Neural progenitor cell (in vitro differentiated cells): Measurements from ENCODE around the gene DNAJC22. TPM values are rescaled to one million over a fixed set of nuclear protein-coding genes. Genes with fewer than 3 reads are reported as not detected.
A peak's percentile ranks its signal among the peaks of the same experiment; 100 is the strongest.

ENCODE experiments used
- DNase-seq: peaks from one replicate; pipeline ENCODE4 v3.0.0-alpha.2; 2016; ENCODE audit warnings: low spot score
- H2AFZ ChIP-seq: fragments of 200-600 bp; sonication (generic); replicated peaks from 2 replicates; pipeline ENCODE4 v1.6.1; 2016; ENCODE audit warnings: antibody characterized with exemption
- H3F3A ChIP-seq: fragments of 200-600 bp; sonication (generic); 2 replicates; pipeline ENCODE4 v1.6.1; 2016; ENCODE audit warnings: antibody characterized with exemption, low read depth
- H3K27ac ChIP-seq: fragments of 200-600 bp; sonication (generic); 2 replicates; pipeline ENCODE4 v1.5.1; 2016; ENCODE audit warnings: mild to moderate bottlenecking
- H3K27me3 ChIP-seq: fragments of 200-600 bp; sonication (generic); 2 replicates; pipeline ENCODE4 v1.6.1; 2016; ENCODE audit warnings: mild to moderate bottlenecking, moderate library complexity
- H3K36me3 ChIP-seq: fragments of 200-600 bp; sonication (generic); 2 replicates; pipeline ENCODE4 v1.5.1; 2016
- H3K4me1 ChIP-seq: fragments of 200-600 bp; sonication (generic); 2 replicates; pipeline ENCODE4 v1.6.1; 2016; ENCODE audit warnings: mixed run types
- H3K4me2 ChIP-seq: fragments of 200-600 bp; sonication (generic); 2 replicates; pipeline ENCODE4 v1.6.1; 2016
- H3K4me3 ChIP-seq: fragments of 200-600 bp; sonication (generic); 2 replicates; pipeline ENCODE4 v1.5.1; 2016
- H3K79me2 ChIP-seq: fragments of 200-600 bp; sonication (generic); 2 replicates; pipeline ENCODE4 v1.6.1; 2016; ENCODE audit warnings: low read depth
- H3K9ac ChIP-seq: fragments of 200-600 bp; sonication (generic); 2 replicates; pipeline ENCODE4 v1.6.1; 2016
- H3K9me3 ChIP-seq: fragments of 200-600 bp; sonication (generic); 2 replicates; pipeline ENCODE4 v1.5.1; 2016; ENCODE audit warnings: low read depth
- H4K20me1 ChIP-seq: fragments of 200-600 bp; sonication (generic); 2 replicates; pipeline ENCODE4 v1.6.1; 2016; ENCODE audit warnings: low read depth
- H3K27ac Mint-ChIP-seq: 3 replicates; pipeline ENCODE4 v1.8.0; 2021; ENCODE audit warnings: mixed read lengths
- H3K27me3 Mint-ChIP-seq: 2 replicates; pipeline ENCODE4 v1.8.0; 2022; ENCODE audit warnings: low read depth, mild to moderate bottlenecking, inconsistent platforms, moderate library complexity, mixed read lengths; ENCODE audit not compliant: insufficient read depth
- H3K36me3 Mint-ChIP-seq: 3 replicates; pipeline ENCODE4 v1.8.0; 2021; ENCODE audit warnings: mixed read lengths
- H3K4me1 Mint-ChIP-seq: 3 replicates; pipeline ENCODE4 v1.8.0; 2021; ENCODE audit warnings: mixed read lengths
- H3K4me3 Mint-ChIP-seq: 3 replicates; pipeline ENCODE4 v1.8.0; 2021; ENCODE audit warnings: mild to moderate bottlenecking, moderate library complexity, mixed read lengths
- H3K9me3 Mint-ChIP-seq: 3 replicates; pipeline ENCODE4 v1.8.0; 2020; ENCODE audit warnings: mixed read lengths
- CTCF ChIP-seq: fragments of 200-600 bp; sonication (generic); IDR thresholded peaks from 2 replicates; pipeline ENCODE4 v1.5.1; 2017; ENCODE audit warnings: antibody characterized with exemption, mild to moderate bottlenecking
- EZH2 ChIP-seq: fragments of 200-600 bp; sonication (generic); IDR thresholded peaks from 2 replicates; pipeline ENCODE4 v1.6.1; 2017; ENCODE audit warnings: antibody characterized with exemption, mild to moderate bottlenecking, moderate library complexity
- EZH2phosphoT487 ChIP-seq: fragments of 200-600 bp; sonication (generic); IDR thresholded peaks from 2 replicates; pipeline ENCODE4 v1.6.1; 2017; ENCODE audit warnings: antibody characterized with exemption
- total RNA-seq: library from RNA; depleted of rRNA; stranded (reverse); fragments of >200 nt; gene quantifications from 2 replicates; pipeline ENCODE4 v1.2.3, GENCODE V29; 2015; ENCODE audit warnings: low replicate concordance

The DNAJC22 gene
- 0.34 and 0.39 TPM in 2 replicates for total RNA-seq

GRCh38 chr12:49346659-49347310 is at the start of gene DNAJC22:
Gene DNAJC22 (plus strand): TSS chr12:49346888. CDS start chr12:49348873, 1,985 bp downstream.
- peaks cover 85% of the 10 kb centered on the region for H3K27me3 ChIP-seq

GRCh38 chr12:49297695-49298060 is 49.0 kb upstream of the DNAJC22 start:
- Histone ChIP-seq H3K79me2 (no peaks in the 10 kb centered on the region), H4K20me1 (peaks cover 38% of the 10 kb centered on the region), H3K9ac (no peak overlapping the region), H2AFZ (no peak overlapping the region), H3K27me3 (peaks cover 94% of the 10 kb centered on the region), H3K4me1 (peaks cover 23% of the 10 kb centered on the region), H3K36me3 (no peaks in the 10 kb centered on the region), H3K9me3 (no peaks in the 10 kb centered on the region), H3K4me2 (peak overlapping the region; percentile 70), H3K27ac (no peak overlapping the region), H3K4me3 (peak overlapping the region; percentile 30), H3F3A (peaks cover 36% of the 10 kb centered on the region)
- Mint-ChIP-seq H3K9me3 (peaks cover 2% of the 10 kb centered on the region), H3K4me1 (peaks cover 17% of the 10 kb centered on the region), H3K27me3 (peaks cover 53% of the 10 kb centered on the region), H3K36me3 (no peaks in the 10 kb centered on the region), H3K4me3 (peak overlapping the region; percentile 69), H3K27ac (no peak overlapping the region)
- DNase-seq, result no peak
- TF ChIP-seq EZH2 (no peak), CTCF (no peak), EZH2phosphoT487 (no peak)

More at GRCh38 chr12:49346659-49347310, at the start of gene DNAJC22:
- Histone ChIP-seq H3K27ac (no peak within 1 kb of the TSS), H3K36me3 (no peaks in the 10 kb centered on the region), H3F3A (peaks cover 38% of the 10 kb centered on the region), H3K9me3 (no peaks in the 10 kb centered on the region), H4K20me1 (peaks cover 41% of the 10 kb centered on the region), H3K9ac (no peak within 1 kb of the TSS), H3K4me2 (peak within 1 kb of the TSS; percentile 88), H2AFZ (peak within 1 kb of the TSS; percentile 72), H3K4me1 (peaks cover 37% of the 10 kb centered on the region), H3K4me3 (peak within 1 kb of the TSS; percentile 48), H3K79me2 (no peaks in the 10 kb centered on the region)
- peak; percentile 98 for TF ChIP-seq EZH2
- no peak for TF ChIP-seq CTCF
- TF ChIP-seq EZH2phosphoT487, result peak; percentile 98
- Mint-ChIP-seq H3K9me3 (peaks cover 2% of the 10 kb centered on the region), H3K4me1 (peaks cover 28% of the 10 kb centered on the region), H3K27me3 (peaks cover 51% of the 10 kb centered on the region), H3K4me3 (peak within 1 kb of the TSS; percentile 85), H3K36me3 (no peaks in the 10 kb centered on the region), H3K27ac (no peak within 1 kb of the TSS)
- DNase-seq, result peak; percentile 74

- Histone ChIP-seq H4K20me1 (peaks cover 38% of the 10 kb centered on the region), H3F3A (peaks cover 32% of the 10 kb centered on the region), H3K27ac (no peak overlapping the region), H3K4me2 (no peak overlapping the region), H3K79me2 (no peaks in the 10 kb centered on the region), H3K9ac (no peak overlapping the region), H2AFZ (no peak overlapping the region), H3K9me3 (no peaks in the 10 kb centered on the region), H3K27me3 (peaks cover 94% of the 10 kb centered on the region), H3K4me3 (no peak overlapping the region), H3K36me3 (no peaks in the 10 kb centered on the region), H3K4me1 (peaks cover 20% of the 10 kb centered on the region)
- peak overlapping the region; percentile 67 for H3K4me3 Mint-ChIP-seq
- no peak overlapping the region for H3K27ac Mint-ChIP-seq
- H3K36me3 Mint-ChIP-seq, result no peaks in the 10 kb centered on the region
- peaks cover 2% of the 10 kb centered on the region for H3K9me3 Mint-ChIP-seq
- TF ChIP-seq EZH2, result no peak
- TF ChIP-seq EZH2phosphoT487, result no peak
- TF ChIP-seq CTCF, result no peak
- DNase-seq, result no peak
- H3K27me3 Mint-ChIP-seq, result peaks cover 51% of the 10 kb centered on the region
- peaks cover 17% of the 10 kb centered on the region for H3K4me1 Mint-ChIP-seq
Observed at GRCh38 chr12:49298160-49298559, 48.5 kb upstream of the DNAJC22 start.
